SU-DHL-6 (cell line): ENCODE results near the gene SYT9.

Source experiments
- CTCF ChIP-seq: fragments of 200-600 bp; sonication (generic); IDR thresholded peaks from one replicate; pipeline ENCODE4 v1.5.1; 2017; ENCODE audit warnings: antibody characterized with exemption, mild to moderate bottlenecking, low read length, moderate library complexity; ENCODE audit not compliant: insufficient read depth, poor library complexity, severe bottlenecking
- EZH2phosphoT487 ChIP-seq: fragments of 200-600 bp; sonication (generic), shearing (Covaris generic); conservative IDR thresholded peaks from 2 replicates; pipeline ENCODE4 v1.6.1; 2018; ENCODE audit warnings: mild to moderate bottlenecking, antibody characterized with exemption, low read length, moderate library complexity, mixed read lengths

- no peak for TF ChIP-seq EZH2phosphoT487
- no peak for TF ChIP-seq CTCF
These were observed 3.1 kb downstream of the SYT9 start for GRCh38 chr11:7254731-7255291.
